MM.1S (cell line): Measurements from ENCODE around the gene PXN.

Experiments used
- DNase-seq: peaks from one replicate; pipeline ENCODE4 v3.0.0-alpha.2; 2015
- H2AFZ ChIP-seq: fragments of 300-600 bp; sonication (generic); 2 replicates; pipeline ENCODE4 v1.6.0; 2016; ENCODE audit warnings: antibody characterized with exemption, low read length
- H3F3A ChIP-seq: fragments of 300-600 bp; sonication (generic); 2 replicates; pipeline ENCODE4 v1.6.1; 2016; ENCODE audit warnings: mild to moderate bottlenecking, antibody characterized with exemption, low read length, moderate library complexity, mixed read lengths; ENCODE audit not compliant: insufficient read depth
- H3K27ac ChIP-seq: fragments of 300-600 bp; sonication (generic); 2 replicates; pipeline ENCODE4 v1.5.1; 2016; ENCODE audit warnings: mild to moderate bottlenecking, low read length
- H3K27me3 ChIP-seq: fragments of 300-600 bp; sonication (generic); replicated peaks from 2 replicates; pipeline ENCODE4 v1.6.0; 2016; ENCODE audit warnings: low read length; ENCODE audit not compliant: insufficient read depth
- H3K36me3 ChIP-seq: fragments of 300-600 bp; sonication (generic); replicated peaks from 2 replicates; pipeline ENCODE4 v1.6.1; 2016; ENCODE audit warnings: mild to moderate bottlenecking, low read length, mixed read lengths; ENCODE audit not compliant: insufficient read depth
- H3K4me1 ChIP-seq: fragments of 300-600 bp; sonication (generic); 2 replicates; pipeline ENCODE4 v1.6.1; 2016; ENCODE audit warnings: low read length, mixed read lengths
- H3K4me2 ChIP-seq: fragments of 300-600 bp; sonication (generic); 2 replicates; pipeline ENCODE4 v1.6.0; 2016; ENCODE audit warnings: low read depth, low read length
- H3K4me3 ChIP-seq: fragments of 300-600 bp; sonication (generic); 2 replicates; pipeline ENCODE4 v1.5.1; 2016; ENCODE audit warnings: low read length, mixed read lengths
- H3K79me2 ChIP-seq: fragments of 300-600 bp; sonication (generic); 2 replicates; pipeline ENCODE4 v1.6.1; 2016; ENCODE audit warnings: mixed run types, low read length, mixed read lengths
- H3K9ac ChIP-seq: fragments of 300-600 bp; sonication (generic); 2 replicates; pipeline ENCODE4 v1.6.1; 2016; ENCODE audit warnings: low read length, mixed read lengths
- H3K9me2 ChIP-seq: fragments of 300-600 bp; sonication (generic); replicated peaks from 2 replicates; pipeline ENCODE4 v1.6.1; 2016; ENCODE audit warnings: mild to moderate bottlenecking, low read length, mixed read lengths; ENCODE audit not compliant: insufficient read depth
- H3K9me3 ChIP-seq: fragments of 300-600 bp; sonication (generic); replicated peaks from 2 replicates; pipeline ENCODE4 v1.6.1; 2016; ENCODE audit warnings: mild to moderate bottlenecking, low read length, mixed read lengths; ENCODE audit not compliant: insufficient read depth
- H4K20me1 ChIP-seq: fragments of 300-600 bp; sonication (generic); 2 replicates; pipeline ENCODE4 v1.6.1; 2016; ENCODE audit warnings: mild to moderate bottlenecking, low read length, moderate library complexity, mixed read lengths; ENCODE audit not compliant: insufficient read depth
- EZH2 ChIP-seq: fragments of 300-600 bp; sonication (generic); optimal IDR thresholded peaks from 2 replicates; pipeline ENCODE3; 2017; ENCODE audit warnings: low read depth, mild to moderate bottlenecking, antibody characterized with exemption, low read length, mixed read lengths
- EZH2phosphoT487 ChIP-seq: fragments of 300-600 bp; sonication (generic); IDR thresholded peaks from 2 replicates; pipeline ENCODE4 v1.6.1; 2018; ENCODE audit warnings: antibody characterized with exemption, low read length
- TF ChIP-seq, protein P1 (sequence below): fragments of 300-600 bp; sonication (generic); IDR thresholded peaks from 2 replicates; pipeline ENCODE4 v1.5.1; 2016; ENCODE audit warnings: antibody characterized with exemption, low read length, mixed read lengths

The PXN gene

GRCh38 chr12:120229071-120229486 is 36.5 kb downstream of the PXN start:
- H3K9ac ChIP-seq: no peak overlapping the region
- H3K4me1 ChIP-seq: peaks cover 9% of the 10 kb centered on the region
- H3K27me3 ChIP-seq: no peaks in the 10 kb centered on the region
- peaks cover 7% of the 10 kb centered on the region; the same call in 1 of the 2 replicates for H3F3A ChIP-seq
- no peak for TF ChIP-seq EZH2phosphoT487
- no peak overlapping the region for H2AFZ ChIP-seq
- H3K9me2 ChIP-seq: no peaks in the 10 kb centered on the region
- no peak overlapping the region; the same call in 1 of the 2 replicates for H3K4me2 ChIP-seq
- no peak overlapping the region for H3K4me3 ChIP-seq
- H4K20me1 ChIP-seq: no peaks in the 10 kb centered on the region
- H3K79me2 ChIP-seq: peaks cover 5% of the 10 kb centered on the region; the same call in 1 of the 2 replicates
- H3K9me3 ChIP-seq: no peaks in the 10 kb centered on the region
- H3K27ac ChIP-seq: no peak overlapping the region
- no peak for DNase-seq
- H3K36me3 ChIP-seq: no peaks in the 10 kb centered on the region

DNA sequence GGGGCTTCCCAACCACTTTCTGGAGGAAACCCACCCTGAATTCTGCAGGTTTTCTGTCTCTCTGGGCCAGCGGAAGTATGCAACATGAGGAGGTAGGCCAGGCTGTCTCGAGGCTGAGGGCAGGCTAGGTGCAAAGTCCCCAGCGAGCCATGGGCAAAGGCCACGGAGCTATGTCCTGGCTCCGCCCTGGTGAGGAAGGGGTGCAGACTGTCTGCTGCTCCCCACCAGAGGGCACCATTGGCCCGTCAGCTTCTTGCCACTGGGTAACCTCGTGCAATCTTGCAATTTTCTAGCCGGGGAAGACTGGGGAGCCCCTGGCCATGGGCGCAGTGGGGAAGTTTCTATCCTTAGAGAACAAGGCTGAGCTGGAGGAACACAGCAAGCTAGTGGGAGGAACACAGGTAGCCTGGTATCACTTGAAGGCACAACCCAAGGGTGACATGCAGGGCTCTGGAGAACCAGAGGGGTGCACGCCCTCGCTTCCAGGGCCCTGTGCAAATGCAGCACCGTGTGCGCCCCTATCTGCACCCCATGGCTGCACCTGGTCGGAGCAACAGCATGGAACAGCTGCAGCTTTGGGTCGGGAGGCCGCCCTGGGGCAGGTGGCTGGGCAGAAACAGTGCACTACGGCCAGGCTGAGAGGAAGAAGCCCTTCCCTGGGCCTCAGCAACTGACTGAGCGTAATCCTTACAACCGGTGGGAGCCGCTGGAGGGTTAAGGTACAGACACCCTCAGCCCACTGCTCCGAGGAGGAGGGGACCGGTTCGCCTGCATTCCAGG is 37.0 kb downstream of the PXN start:
- Histone ChIP-seq H2AFZ (0 out of 2 replicates have a peak overlapping the region, but pooled peaks have one; percentile 31), H3K27ac (no peak overlapping the region)

DNA sequence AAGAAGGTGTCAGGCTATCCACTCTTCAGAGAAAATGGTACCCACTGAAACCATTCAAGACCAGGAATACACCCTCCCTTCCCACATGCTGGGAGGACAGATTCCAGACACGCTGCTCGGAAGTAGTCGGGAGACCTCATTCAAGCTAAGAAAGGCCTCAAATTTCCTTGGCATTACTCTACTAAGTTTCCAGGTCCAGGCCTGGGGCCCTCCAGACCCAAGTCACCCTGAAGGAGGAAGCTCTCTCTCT is 37.6 kb downstream of the PXN start:
- Histone ChIP-seq H3K9ac (no peak overlapping the region), H3K27ac (no peak overlapping the region), H2AFZ (no peak overlapping the region), H4K20me1 (no peaks in the 10 kb centered on the region), H3K4me2 (peak overlapping the region; percentile 18; the same call in 1 of the 2 replicates), H3K4me3 (no peak overlapping the region), H3K9me3 (no peaks in the 10 kb centered on the region), H3K79me2 (peaks cover 5% of the 10 kb centered on the region; the same call in 1 of the 2 replicates), H3K4me1 (peaks cover 9% of the 10 kb centered on the region), H3K36me3 (no peaks in the 10 kb centered on the region), H3K27me3 (no peaks in the 10 kb centered on the region), H3F3A (peaks cover 7% of the 10 kb centered on the region; the same call in 1 of the 2 replicates), H3K9me2 (no peaks in the 10 kb centered on the region)
- no peak for DNase-seq
- TF ChIP-seq EZH2phosphoT487 (no peak), EZH2 (no peak)
- TF ChIP-seq, protein P1, sequence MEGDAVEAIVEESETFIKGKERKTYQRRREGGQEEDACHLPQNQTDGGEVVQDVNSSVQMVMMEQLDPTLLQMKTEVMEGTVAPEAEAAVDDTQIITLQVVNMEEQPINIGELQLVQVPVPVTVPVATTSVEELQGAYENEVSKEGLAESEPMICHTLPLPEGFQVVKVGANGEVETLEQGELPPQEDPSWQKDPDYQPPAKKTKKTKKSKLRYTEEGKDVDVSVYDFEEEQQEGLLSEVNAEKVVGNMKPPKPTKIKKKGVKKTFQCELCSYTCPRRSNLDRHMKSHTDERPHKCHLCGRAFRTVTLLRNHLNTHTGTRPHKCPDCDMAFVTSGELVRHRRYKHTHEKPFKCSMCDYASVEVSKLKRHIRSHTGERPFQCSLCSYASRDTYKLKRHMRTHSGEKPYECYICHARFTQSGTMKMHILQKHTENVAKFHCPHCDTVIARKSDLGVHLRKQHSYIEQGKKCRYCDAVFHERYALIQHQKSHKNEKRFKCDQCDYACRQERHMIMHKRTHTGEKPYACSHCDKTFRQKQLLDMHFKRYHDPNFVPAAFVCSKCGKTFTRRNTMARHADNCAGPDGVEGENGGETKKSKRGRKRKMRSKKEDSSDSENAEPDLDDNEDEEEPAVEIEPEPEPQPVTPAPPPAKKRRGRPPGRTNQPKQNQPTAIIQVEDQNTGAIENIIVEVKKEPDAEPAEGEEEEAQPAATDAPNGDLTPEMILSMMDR: no peak

More for the DNA sequence above, 37.0 kb downstream of the PXN start:
- no peaks in the 10 kb centered on the region for H4K20me1 ChIP-seq
- H3K9ac ChIP-seq: no peak overlapping the region
- peak overlapping the region; percentile 18; the same call in 1 of the 2 replicates for H3K4me2 ChIP-seq
- no peaks in the 10 kb centered on the region for H3K27me3 ChIP-seq
- no peak overlapping the region for H3K4me3 ChIP-seq
- no peak for TF ChIP-seq EZH2
- TF ChIP-seq, protein P1: peak; percentile 71
- TF ChIP-seq EZH2phosphoT487: no peak
- DNase-seq: peak; percentile 62
- peaks cover 7% of the 10 kb centered on the region; the same call in 1 of the 2 replicates for H3F3A ChIP-seq
- H3K79me2 ChIP-seq: peaks cover 5% of the 10 kb centered on the region; the same call in 1 of the 2 replicates
- peaks cover 9% of the 10 kb centered on the region for H3K4me1 ChIP-seq
- no peaks in the 10 kb centered on the region for H3K36me3 ChIP-seq
- no peaks in the 10 kb centered on the region for H3K9me3 ChIP-seq
- H3K9me2 ChIP-seq: no peaks in the 10 kb centered on the region
